GM10847 (cell line): ENCODE results near the gene ATXN10.

ENCODE experiments used
- POLR2A ChIP-seq: IDR thresholded peaks from 2 replicates; pipeline ENCODE4 v1.6.1; 2011; ENCODE audit not compliant: insufficient read length; ENCODE audit errors: extremely low read depth

The ATXN10 gene

DNA sequence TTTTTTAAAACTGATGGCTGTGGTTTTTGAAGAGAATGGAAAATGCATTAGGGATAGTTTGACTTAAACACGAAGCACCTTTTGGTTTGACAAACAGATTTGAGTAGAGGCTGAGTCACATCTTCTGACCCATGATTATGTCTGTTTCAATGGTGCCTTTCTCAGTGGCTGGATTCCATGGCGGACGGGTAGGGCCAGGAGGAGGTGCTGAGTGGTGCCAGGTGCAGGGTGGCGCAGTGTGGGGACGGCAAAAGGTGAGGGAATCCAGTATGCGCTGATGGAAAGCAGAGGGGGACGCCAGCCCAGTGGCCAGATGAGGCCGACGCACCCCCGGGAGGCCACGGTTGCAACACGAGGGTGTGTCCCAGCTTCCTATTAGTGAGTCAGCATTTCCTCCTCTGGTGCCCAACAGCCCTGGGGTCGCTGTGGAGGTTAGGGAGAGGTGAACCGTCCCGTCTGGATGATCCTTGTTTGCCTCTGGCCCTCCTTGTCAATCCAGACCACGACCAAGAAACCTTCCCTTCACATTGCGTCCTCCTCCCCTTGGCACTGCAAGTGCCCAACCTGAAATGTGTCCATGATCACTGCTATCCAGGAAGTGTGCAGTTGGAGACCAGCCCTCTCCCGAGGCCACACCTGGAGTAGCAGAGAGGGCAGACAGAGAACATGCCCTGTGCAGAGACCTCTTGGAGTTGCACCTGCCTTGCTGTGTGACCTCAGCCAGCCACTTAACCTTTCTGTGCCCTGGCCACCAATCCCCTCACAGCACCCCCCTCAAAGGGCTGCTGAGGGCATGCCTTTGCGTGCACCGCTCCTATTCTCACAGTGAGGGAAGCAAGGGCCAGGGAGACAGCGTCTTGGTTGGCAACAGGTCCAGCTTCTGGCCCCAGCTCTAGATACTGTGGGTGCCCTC lies 32.5 kb upstream of the ATXN10 start:
- TF ChIP-seq POLR2A, result no peak

DNA sequence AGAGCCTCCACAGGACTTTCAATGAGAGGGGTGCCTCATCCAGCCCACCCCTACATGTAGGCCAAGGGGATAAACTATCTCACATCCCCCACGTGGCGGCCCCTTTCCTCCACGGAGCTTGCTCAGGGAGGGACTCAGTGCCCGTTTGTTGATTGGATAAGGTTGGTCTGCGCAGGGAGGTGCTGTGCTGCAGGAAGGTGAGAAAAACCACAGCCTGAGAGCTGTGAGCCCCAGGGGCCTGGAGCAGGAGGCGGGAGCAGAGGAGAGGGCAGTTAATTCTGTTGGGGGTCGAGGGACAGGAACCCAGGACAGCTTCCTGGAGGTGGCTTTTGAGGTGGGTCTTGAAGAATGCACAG lies 31.9 kb upstream of the ATXN10 start:
- no peak for TF ChIP-seq POLR2A

DNA sequence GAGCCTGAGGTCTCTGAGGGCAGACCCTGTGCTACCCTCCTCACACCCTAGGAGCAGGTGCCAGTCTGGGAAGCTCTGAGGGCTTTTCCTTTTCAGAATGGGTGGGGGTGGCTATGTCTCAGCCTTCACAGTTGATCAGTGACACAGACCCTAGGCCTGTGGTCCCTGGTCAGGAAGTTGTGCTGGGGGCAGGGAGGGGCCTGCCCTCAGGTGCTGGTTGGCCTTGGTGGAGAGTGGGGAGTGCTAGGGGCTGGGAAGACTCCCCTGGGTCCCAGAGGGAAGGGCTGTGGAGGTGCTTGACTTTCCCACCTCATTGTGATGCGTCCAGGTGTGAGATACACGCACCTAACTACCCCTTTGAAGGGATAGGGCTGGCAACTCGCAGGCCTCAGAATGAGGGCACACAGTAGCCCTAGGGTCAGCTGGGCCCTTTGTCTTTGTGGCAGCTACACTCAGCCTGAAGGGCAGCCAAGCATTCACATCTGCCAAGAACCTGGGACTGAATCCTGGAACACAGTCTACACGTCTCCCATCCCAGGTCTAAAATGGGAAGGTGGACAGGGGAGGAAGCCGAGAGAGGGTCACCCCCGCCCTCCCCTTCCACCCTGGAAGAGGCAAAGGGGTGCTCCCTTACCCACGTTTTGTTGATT lies 31.2 kb upstream of the ATXN10 start:
- TF ChIP-seq POLR2A, result no peak

DNA sequence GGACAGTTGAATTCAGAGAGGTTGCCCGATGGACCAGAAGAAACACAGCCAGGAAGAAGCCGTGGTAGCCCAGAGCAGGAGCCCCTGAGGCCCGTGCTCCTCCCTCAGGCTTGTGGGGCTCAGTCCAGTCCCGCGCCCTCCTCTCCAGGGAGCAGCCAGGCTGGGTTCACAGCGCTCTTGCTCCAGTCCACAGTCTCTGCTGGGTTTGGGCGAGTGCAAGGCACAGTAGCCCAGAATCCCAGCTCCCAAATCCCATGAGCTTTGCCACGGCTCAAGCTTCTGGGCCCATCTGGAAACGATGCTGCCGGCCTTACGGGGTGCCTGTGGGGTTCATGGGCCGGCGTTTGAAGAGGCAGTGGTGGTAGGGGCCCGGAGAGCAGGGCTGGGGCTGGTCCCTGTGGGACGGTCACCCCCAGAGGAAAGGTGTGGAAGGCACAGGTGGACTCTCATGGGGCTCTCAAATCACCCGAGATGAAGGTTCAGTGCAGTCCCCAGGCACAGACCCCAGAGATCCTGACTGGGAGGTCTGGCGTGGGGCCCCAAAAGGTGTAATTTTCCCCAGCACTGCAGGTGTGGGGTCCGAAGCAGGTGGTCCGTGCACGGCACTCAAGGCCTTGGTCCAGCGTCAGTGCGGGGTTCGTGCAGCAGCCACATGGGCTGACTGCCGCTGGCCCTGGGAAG lies 30.6 kb upstream of the ATXN10 start:
- no peak for TF ChIP-seq POLR2A

DNA sequence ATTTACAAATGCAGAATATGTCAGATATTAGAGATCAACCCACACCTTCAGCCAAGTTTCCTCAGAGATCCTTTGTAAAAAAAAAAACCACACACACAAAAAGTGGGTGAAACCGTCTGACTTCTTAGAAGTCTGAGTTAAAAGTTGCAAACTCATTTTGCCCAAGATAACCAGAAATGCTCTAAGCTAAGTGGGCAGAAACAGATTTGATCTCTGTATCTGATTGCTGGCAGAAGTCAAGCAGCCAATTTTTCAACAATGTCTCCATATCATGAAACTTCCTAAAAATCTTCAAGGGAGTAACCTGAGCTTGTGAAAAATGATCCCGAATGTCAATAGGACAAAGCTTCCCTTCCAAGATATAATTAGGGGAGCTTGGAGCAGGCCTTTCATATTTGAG lies 28.6 kb upstream of the ATXN10 start:
- no peak for TF ChIP-seq POLR2A

DNA sequence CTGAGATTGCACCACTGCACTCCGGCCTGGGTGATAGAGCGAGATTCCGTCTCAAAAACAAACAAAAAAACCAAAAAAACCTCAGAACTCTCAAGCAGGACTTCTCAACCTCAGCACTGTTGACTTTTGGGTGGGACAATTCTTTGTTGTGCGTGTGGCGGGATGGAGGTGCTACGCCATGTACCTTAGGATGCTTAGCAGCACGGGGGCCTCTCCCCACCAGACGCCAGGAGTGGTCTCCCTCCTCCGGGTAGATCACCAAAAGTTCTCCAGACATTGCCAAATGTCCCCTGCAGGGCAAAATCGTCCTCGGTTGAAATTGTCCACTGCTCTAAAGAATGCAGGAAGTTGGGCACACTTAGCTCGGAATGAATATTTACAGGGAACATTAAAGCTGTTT lies 26.9 kb upstream of the ATXN10 start:
- TF ChIP-seq POLR2A, result no peak

DNA sequence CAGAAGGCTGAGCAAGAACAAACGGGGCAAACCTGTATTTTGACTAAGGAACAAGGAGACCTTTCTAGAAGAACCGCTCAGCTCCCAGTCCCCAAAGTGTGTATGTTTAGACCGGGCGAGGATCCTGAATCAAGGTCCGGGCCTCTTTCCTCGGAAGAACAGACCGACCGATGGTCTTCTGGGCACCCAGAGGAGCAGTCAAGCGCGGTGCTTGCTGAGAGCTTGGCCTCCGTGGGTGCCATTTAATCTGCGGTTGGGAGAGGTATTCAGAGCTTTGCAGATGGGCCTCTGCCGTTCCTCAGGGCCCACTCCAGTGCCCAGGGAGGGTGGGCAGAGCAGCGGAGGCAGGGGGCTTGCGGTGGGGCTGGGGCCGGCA lies 26.5 kb upstream of the ATXN10 start:
- no peak for TF ChIP-seq POLR2A

GRCh38 chr22:45645526-45646414 lies 25.9 kb upstream of the ATXN10 start:
- no peak for TF ChIP-seq POLR2A

- no peak for TF ChIP-seq POLR2A
These were observed 24.0 kb upstream of the ATXN10 start for GRCh38 chr22:45647532-45648225.

GRCh38 chr22:45648301-45649117 lies 23.1 kb upstream of the ATXN10 start:
- no peak for TF ChIP-seq POLR2A

DNA sequence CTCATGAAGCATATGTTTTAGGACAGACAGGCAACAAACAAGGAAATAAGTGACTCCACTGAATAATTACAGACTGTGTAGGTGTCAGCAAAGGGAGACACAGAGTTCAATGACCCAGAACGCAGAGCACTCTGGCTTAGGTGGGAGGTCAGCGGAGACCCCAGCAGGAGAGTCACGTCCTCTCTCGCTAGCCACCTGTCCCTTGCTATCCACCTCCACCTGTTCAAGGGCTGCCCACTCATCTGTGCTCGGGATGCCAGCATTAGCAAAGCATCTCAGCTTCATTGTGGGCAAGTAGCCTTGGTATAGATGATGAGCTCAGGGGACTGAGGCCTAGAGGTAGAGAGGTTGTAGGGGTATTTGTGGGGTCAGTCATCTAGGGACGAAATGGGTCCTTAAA lies 21.8 kb upstream of the ATXN10 start:
- TF ChIP-seq POLR2A, result no peak

- no peak for TF ChIP-seq POLR2A
These were observed 20.9 kb upstream of the ATXN10 start for GRCh38 chr22:45650721-45651120.

DNA sequence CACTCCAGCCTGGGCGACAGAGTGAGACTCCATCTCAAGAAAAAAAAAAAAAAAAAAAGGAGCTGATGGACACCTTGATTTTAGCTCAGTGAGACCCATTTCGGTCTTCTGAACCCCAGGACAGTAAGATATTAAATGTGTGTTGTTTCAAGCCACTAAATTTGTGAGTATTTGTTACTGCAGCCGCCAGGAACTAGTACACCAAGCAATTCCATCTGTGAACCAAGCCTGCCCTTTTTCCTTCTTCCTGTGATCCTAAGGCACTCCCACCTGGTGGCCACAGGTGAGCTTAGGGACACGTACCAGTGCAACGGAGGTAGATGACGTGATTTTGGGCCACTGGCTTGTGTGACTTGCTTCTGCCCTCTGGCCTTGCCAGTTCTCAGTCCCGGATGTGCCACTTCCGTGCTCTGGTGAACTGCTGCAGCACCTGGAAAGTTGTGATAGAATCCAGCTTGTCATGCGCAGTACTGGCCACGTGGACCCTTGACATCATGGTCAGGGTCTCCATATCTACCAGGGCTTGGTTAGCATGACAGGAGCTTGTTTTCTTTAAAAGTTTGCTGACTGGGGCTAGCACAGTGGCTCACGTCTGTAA lies 19.6 kb upstream of the ATXN10 start:
- no peak for TF ChIP-seq POLR2A
